ENCODE results near the gene AKR7A3. TPM values are rescaled to one million over a fixed set of nuclear protein-coding genes. Genes with fewer than 3 reads are reported as not detected.
A peak's percentile ranks its signal among the peaks of the same experiment; 100 is the strongest.

Gene AKR7A3
- total and polyA plus RNA-seq, 2 of the 4 experiments (the other 2 are of a cell fraction), result 0.18 to 0.62 TPM

DNA sequence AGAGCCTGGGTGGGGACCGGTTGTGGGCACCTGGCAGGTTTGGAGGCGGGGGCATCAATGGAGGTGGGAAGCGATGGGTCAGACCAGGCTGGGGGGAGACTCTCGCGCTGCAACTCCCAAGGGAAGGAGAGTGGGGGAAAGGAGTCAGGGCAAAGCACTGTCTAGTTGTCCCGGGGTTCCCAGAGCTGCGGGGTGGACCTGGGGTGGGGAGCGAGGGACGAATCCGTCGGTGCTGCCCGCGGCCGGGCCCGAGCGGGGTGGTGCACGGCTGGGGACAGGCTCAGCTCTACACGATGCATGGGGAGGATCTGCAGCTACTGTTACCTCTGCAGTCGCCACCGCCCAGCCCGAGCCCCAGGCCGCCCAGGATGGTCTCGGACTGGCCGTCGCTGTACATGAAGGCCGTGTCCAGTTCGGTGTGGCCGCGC lies 22.9 kb upstream of the AKR7A3 start:
- Histone ChIP-seq H2BK20ac (ENCODE audit: low read depth, low read length) (no peak overlapping the region), H3K27me3 (ENCODE audit: control insufficient read depth, insufficient read depth, low read length) (no peaks in the 10 kb centered on the region), H4K20me1 (ENCODE audit: insufficient read depth, low read length) (peaks cover 30% of the 10 kb centered on the region), H2BK5ac (ENCODE audit: low read depth, low read length, poor library complexity, severe bottlenecking) (peak overlapping the region; percentile 70), H3K9me3 (ENCODE audit: control insufficient read depth, insufficient read depth, low read length) (no peaks in the 10 kb centered on the region), H3K9me1 (ENCODE audit: insufficient read depth, low read length) (peaks cover 38% of the 10 kb centered on the region), H3K18ac (ENCODE audit: low read depth, low read length) (no peak overlapping the region; the same call in 1 of the 2 replicates), H3K79me1 (ENCODE audit: low read depth in 1 of 2, low read length in 2 of 2) (peaks cover 21 to 74% of the 10 kb centered on the region in 2 experiments), H2AK9ac (replicated peaks; ENCODE audit: low read depth, low read length, poor library complexity) (peak overlapping the region; percentile 90), H3K4ac (ENCODE audit: low read depth, low read length) (peak overlapping the region; percentile 43; the same call in 1 of the 2 replicates), H3K56ac (ENCODE audit: extremely low read depth, insufficient read depth, low read length) (no peak overlapping the region), H3K27ac (ENCODE audit: insufficient read depth, low read length) (peak overlapping the region; percentile 79), H4K8ac (ENCODE audit: low read depth in 2 of 2, low read length in 2 of 2) (peak overlapping the region; percentile 34 to 64; a peak in 2 of 4 replicates), H4K91ac (ENCODE audit: insufficient read depth, low read depth, low read length) (no peak overlapping the region), H2AFZ (replicated peaks; ENCODE audit: low read length, poor library complexity) (peak overlapping the region; percentile 96), H2BK120ac (ENCODE audit: low read depth, low read length) (no peak overlapping the region), H3K4me3 (ENCODE audit: insufficient read depth, low read depth, low read length) (peak overlapping the region; percentile 96), H3K9ac (ENCODE audit: low read depth, low read length) (peak overlapping the region; percentile 85), H2BK15ac (ENCODE audit: low read depth, low read length) (no peak overlapping the region), H3K4me1 (ENCODE audit: control insufficient read depth, insufficient read depth, low read length) (peaks cover 27% of the 10 kb centered on the region), H3K14ac (replicated peaks; ENCODE audit: low read depth, low read length) (peak overlapping the region; percentile 67), H2AK5ac (ENCODE audit: low read depth, low read length) (peak overlapping the region; percentile 56), H3K36me3 (ENCODE audit: control insufficient read depth, insufficient read depth, low read length) (peaks cover 20% of the 10 kb centered on the region), H4K5ac (ENCODE audit: low read depth, low read length) (no peak overlapping the region), H3K23ac (ENCODE audit: low read depth, low read length) (peak overlapping the region; percentile 11), H3K4me2 (ENCODE audit: low read depth, low read length) (peak overlapping the region; percentile 98)
- POLR2A ChIA-PET (ENCODE audit: unreplicated experiment), result no interaction called here
- ATAC-seq (ENCODE audit: low read depth) (peak; percentile 27), DNase-seq (no peak)
- BruUV-seq (replicated peaks), result no TSS peak
- dilution Hi-C loops (cut with HindIII; ENCODE audit: low sequenced_read_pairs, unreplicated experiment), result no loop called here
- TF ChIP-seq FOS (IDR thresholded peaks at IDR 0.05; ENCODE audit: low read depth, low read length) (no peak), CHD1 (IDR thresholded peaks at IDR 0.05; ENCODE audit: low read depth, low read length) (no peak), CEBPB (IDR thresholded peaks at IDR 0.05; ENCODE audit: low read depth, low read length) (no peak), RCOR1 (IDR thresholded peaks at IDR 0.05; ENCODE audit: insufficient replicate concordance, low read length) (no peak)
- TF ChIP-seq, protein P1, sequence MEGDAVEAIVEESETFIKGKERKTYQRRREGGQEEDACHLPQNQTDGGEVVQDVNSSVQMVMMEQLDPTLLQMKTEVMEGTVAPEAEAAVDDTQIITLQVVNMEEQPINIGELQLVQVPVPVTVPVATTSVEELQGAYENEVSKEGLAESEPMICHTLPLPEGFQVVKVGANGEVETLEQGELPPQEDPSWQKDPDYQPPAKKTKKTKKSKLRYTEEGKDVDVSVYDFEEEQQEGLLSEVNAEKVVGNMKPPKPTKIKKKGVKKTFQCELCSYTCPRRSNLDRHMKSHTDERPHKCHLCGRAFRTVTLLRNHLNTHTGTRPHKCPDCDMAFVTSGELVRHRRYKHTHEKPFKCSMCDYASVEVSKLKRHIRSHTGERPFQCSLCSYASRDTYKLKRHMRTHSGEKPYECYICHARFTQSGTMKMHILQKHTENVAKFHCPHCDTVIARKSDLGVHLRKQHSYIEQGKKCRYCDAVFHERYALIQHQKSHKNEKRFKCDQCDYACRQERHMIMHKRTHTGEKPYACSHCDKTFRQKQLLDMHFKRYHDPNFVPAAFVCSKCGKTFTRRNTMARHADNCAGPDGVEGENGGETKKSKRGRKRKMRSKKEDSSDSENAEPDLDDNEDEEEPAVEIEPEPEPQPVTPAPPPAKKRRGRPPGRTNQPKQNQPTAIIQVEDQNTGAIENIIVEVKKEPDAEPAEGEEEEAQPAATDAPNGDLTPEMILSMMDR (conservative IDR thresholded peaks at IDR 0.05; ENCODE audit: low read depth, low read length), result no peak
- CTCF ChIA-PET, result no interaction called here
- WGBS, 2 experiments (ENCODE audit: extremely low coverage in 2 of 2, insufficient read length in 1 of 2), result 0% methylated on average over 23 of the region's 29 CpGs; no CpG with 5 or more reads in 1 of the 2 experiments
- intact Hi-C loops (cut with micrococcal nuclease), result loop anchor here (5.0 kb wide), 1 partner anchor 59 kb away; the partner anchor contains the start of genes EMC1 and MRTO4
- in situ Hi-C loops (cut with MboI; ENCODE audit: low sequenced_read_pairs), result no loop called here

All from IMR-90 (cell line).